Measurements from ENCODE around the gene NIPBL. TPM values are rescaled to one million over a fixed set of nuclear protein-coding genes. Genes with fewer than 3 reads are reported as not detected.
"Not testable (repeated sequence)": the region's sequence is repeated elsewhere in the genome, so short reads cannot be mapped to it uniquely, and the experiment has no call there.

The NIPBL gene
- total RNA-seq, 2 donors from 2014 or later, result 29.8 to 38.9 TPM

DNA sequence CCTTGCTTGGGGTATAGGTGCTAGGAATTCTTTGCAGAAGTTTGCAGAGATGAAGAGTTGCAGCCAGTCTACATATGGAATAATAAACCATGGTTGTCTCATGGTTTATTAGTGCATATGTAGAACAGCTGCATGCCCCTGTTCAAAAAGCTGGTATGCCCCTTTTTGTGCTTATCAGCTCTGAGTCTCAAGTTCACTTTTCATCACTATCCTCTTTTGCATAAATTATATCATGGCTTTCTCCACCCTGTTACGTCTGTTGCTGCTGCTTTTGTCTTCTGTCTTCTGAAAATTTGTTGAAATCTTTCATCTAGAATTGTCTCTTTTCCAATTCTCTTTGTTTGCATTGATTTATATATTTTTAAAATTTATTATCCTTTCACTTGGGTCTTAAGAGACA lies 200.6 kb downstream of the NIPBL start:
- ATAC-seq, result no peak
- intact Hi-C loops (cut with DNase I), result no loop called here
- H3K9me3 ChIP-seq, result no peaks in the 10 kb centered on the region
- no peak overlapping the region for H3K27ac ChIP-seq
- no peak overlapping the region for H3K4me3 ChIP-seq
- no peak for DNase-seq
- TF ChIP-seq POLR2A (IDR thresholded peaks at IDR 0.05), result no peak
- H3K4me1 ChIP-seq, result no peaks in the 10 kb centered on the region
- H3K36me3 ChIP-seq (replicated peaks in 1 of 2; ENCODE audit: insufficient read depth in 1 of 2, low read depth in 2 of 2), result peaks cover 0 to 2% of the 10 kb centered on the region in 2 donors
- no peaks in the 10 kb centered on the region for H3K27me3 ChIP-seq
- 90 to 97% methylated on average over 1 of the region's 1 CpG for WGBS, 2 donors

DNA sequence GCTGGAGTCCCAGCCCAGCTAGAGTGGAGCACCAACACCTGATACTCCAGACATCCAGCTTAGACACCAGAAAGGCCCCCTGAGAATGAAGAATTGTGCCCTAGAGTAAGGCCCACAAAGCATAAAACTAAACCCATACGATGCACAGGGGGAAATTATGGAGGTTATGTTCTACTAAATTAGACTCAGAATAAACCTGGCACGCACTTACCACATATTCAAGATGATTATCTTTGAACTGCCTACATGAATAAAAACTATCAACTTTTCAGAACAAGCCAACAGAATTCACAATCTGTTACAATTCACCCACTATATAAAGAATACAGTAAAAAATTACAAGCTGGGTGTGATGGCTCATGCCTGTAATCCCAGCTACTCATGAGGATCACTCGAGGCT lies 204.1 kb downstream of the NIPBL start:
- no peaks in the 10 kb centered on the region for H3K4me1 ChIP-seq
- H3K4me3 ChIP-seq, result no peak overlapping the region
- H3K27me3 ChIP-seq, result no peaks in the 10 kb centered on the region
- DNase-seq (no peak), ATAC-seq (no peak)
- H3K9me3 ChIP-seq, result no peaks in the 10 kb centered on the region
- H3K27ac ChIP-seq, result no peak overlapping the region
- intact Hi-C loops (cut with DNase I), result no loop called here
- TF ChIP-seq POLR2A (IDR thresholded peaks at IDR 0.05), result no peak
- TF ChIP-seq, protein P1, sequence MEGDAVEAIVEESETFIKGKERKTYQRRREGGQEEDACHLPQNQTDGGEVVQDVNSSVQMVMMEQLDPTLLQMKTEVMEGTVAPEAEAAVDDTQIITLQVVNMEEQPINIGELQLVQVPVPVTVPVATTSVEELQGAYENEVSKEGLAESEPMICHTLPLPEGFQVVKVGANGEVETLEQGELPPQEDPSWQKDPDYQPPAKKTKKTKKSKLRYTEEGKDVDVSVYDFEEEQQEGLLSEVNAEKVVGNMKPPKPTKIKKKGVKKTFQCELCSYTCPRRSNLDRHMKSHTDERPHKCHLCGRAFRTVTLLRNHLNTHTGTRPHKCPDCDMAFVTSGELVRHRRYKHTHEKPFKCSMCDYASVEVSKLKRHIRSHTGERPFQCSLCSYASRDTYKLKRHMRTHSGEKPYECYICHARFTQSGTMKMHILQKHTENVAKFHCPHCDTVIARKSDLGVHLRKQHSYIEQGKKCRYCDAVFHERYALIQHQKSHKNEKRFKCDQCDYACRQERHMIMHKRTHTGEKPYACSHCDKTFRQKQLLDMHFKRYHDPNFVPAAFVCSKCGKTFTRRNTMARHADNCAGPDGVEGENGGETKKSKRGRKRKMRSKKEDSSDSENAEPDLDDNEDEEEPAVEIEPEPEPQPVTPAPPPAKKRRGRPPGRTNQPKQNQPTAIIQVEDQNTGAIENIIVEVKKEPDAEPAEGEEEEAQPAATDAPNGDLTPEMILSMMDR (IDR thresholded peaks at IDR 0.05), result no peak
- WGBS, 2 donors, result 90 to 96% methylated on average over 3 of the region's 3 CpGs
- H3K36me3 ChIP-seq (replicated peaks in 1 of 2; ENCODE audit: insufficient read depth in 1 of 2, low read depth in 2 of 2), result peaks cover 0 to 2% of the 10 kb centered on the region in 2 donors

DNA sequence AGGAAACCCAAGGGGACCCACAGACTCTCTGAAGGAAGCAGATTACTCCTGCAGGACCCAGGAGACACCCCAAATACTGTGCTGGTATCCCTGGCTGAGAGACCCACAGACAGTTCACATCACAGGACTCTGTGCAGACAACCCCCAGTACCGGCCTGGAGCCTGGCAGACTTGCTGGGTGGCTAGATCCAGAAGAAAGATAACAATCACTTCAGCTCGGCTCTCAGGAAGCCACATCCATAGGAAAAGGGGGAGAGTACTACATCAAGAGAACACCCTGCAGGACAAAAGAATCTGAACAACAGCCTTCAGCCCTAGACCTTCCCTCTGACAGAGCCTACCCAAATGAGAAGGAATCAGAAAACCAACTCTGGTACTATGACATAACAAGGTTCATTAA lies 206.4 kb downstream of the NIPBL start:
- intact Hi-C loops (cut with DNase I); H3K36me3 ChIP-seq (replicated peaks in 1 of 2; ENCODE audit: insufficient read depth in 1 of 2, low read depth in 2 of 2); ATAC-seq; H3K27ac ChIP-seq; DNase-seq; H3K27me3 ChIP-seq; H3K4me1 ChIP-seq; H3K4me3 ChIP-seq; H3K9me3 ChIP-seq: not testable (repeated sequence)
- 72 to 88% methylated on average over 2 of the region's 2 CpGs for WGBS, 2 donors

DNA sequence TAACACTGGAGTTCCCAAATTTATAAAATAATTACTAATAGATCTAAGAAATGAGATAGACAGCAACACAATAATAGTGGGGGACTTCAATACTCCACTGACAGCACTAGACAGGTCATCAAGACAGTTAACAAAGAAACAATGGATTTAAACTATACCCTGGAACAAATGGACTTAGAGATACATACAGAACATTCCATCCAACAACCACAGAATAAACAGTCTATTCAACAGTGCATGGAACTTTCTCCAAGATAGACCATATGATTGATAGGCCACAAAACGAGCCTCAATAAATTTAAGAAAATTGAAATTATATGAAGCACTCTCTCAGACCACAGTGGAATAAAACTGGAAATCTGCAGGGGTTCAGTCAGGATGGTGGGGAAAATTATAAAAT lies 209.5 kb downstream of the NIPBL start:
- H3K4me1 ChIP-seq; H3K27me3 ChIP-seq; H3K27ac ChIP-seq; H3K4me3 ChIP-seq; intact Hi-C loops (cut with DNase I); H3K9me3 ChIP-seq; DNase-seq; ATAC-seq; H3K36me3 ChIP-seq (replicated peaks in 1 of 2; ENCODE audit: insufficient read depth in 1 of 2, low read depth in 2 of 2): not testable (repeated sequence)
- 78 to 93% methylated on average over 1 of the region's 1 CpG for whole genome bisulfite sequencing, 2 donors

DNA sequence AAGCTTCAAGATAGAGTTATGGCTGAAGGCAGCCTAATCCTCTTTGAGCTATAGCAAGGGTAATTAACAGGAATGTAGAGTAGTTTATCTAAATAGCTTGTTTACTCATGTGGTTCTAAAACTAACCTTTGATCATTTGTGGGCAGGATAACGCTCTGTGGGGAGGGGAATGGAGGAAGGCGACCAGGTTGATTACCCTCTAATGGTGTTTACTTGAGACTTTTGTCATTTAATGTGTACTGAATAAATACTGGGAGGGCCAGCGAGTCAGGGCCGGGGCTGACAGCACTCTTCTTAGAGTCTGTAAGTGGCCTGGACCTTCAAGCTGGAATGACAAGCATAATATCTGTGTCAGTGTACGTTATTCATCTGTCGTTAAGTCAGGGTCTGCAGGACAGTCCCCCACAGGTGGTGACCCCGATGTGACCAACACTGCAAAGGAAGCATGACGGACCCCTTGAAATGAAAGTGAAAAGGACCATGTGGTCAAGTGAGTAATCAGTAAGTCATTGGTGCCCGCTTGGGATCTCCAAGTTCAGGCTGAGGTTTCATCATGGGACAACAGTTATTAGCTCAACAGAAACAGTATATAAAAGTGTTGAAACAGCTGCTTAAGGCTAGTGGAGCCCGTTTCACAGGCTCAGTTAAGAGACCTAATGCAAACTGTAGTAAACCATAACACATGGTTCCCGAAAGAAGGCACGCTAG lies 210.1 kb downstream of the NIPBL start:
- no peaks in the 10 kb centered on the region for H3K4me1 ChIP-seq
- no peak overlapping the region for H3K4me3 ChIP-seq
- WGBS, 2 donors, result 68 to 87% methylated on average over 12 of the region's 12 CpGs
- no peaks in the 10 kb centered on the region for H3K9me3 ChIP-seq
- intact Hi-C loops (cut with DNase I), result no loop called here
- TF ChIP-seq, protein P1 (IDR thresholded peaks at IDR 0.05), result no peak
- no peak for TF ChIP-seq POLR2A (IDR thresholded peaks at IDR 0.05)
- no peak for ATAC-seq
- no peaks in the 10 kb centered on the region for H3K27me3 ChIP-seq
- DNase-seq, result no peak
- H3K27ac ChIP-seq, result no peak overlapping the region
- H3K36me3 ChIP-seq (replicated peaks in 1 of 2; ENCODE audit: insufficient read depth in 1 of 2, low read depth in 2 of 2), result no peaks in the 10 kb centered on the region

DNA sequence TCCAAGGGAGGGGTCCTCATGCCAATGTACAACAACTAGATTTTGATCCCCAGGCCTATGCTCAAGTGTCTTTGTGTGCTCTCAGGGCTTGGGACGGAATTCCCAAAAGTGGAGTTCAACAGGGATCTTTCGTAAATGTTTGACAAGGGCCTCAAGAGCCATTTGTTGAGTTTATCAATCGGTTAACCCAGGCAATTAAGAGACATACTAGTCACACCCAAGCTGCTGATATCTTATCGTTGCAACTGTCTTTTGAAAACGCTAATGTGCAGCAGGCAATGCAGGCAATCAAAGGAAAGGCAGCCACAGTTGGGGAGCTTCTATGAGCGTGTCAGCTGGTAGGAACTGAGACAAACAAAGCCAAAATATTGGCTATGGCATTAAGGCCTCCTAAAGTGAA lies 211.4 kb downstream of the NIPBL start:
- Histone ChIP-seq H3K4me3 (no peak overlapping the region), H3K9me3 (no peaks in the 10 kb centered on the region), H3K27ac (no peak overlapping the region), H3K4me1 (no peaks in the 10 kb centered on the region), H3K27me3 (no peaks in the 10 kb centered on the region), H3K36me3 (replicated peaks in 1 of 2; ENCODE audit: insufficient read depth in 1 of 2, low read depth in 2 of 2) (no peaks in the 10 kb centered on the region)
- no peak for TF ChIP-seq POLR2A (IDR thresholded peaks at IDR 0.05)
- TF ChIP-seq, protein P1 (IDR thresholded peaks at IDR 0.05), result no peak
- DNase-seq (no peak), ATAC-seq (no peak)
- intact Hi-C loops (cut with DNase I), result no loop called here
- WGBS, 2 donors, result 77 to 88% methylated on average over 6 of the region's 6 CpGs

Measured in body of pancreas (tissue), 4 donors.